ENCODE results near the gene FBXW11. TPM values are rescaled to one million over a fixed set of nuclear protein-coding genes. Genes with fewer than 3 reads are reported as not detected.

Gene FBXW11
- total RNA-seq, 2 donors from 2014 or later = 29.0 to 64.6 TPM

DNA sequence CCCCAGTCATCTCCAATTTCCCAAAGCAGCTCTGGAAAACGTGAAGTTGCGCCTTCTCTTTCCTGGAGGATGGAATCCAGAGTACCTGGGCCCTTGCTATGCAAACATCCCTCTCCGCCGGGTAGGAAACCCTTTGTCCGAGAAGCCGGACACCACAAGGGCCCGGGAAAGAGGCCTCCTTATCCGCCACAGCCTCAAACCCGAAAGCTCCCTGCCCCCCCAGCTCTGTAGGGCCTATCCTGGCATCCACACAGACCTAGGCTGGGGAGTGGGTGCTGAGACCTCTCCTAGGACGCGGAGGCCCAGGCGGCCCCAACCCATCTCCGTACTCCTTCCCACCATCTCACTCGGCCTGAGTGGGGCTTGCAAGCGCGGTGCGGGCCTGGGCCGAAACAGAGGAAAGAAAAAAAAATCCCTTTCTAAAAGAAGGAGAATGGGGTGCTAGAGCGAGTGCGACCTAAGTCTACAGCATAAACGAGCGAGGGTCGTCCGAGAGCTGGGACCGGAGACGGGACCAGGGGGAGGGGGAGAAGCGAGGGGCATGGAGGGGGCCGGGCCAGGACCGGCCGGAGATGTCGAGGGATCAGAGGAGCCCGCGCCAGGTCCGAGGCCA lies 624 bp downstream of the FBXW11 start:
- DNase-seq (peak; percentile 33 to 40 (median 38)), ATAC-seq (peak; percentile 5)
- Histone ChIP-seq H3K4me1 (peaks cover 45% of the 10 kb centered on the region), H3K27ac (peak overlapping the region; percentile 96 to 99 (median 98)), H3K4me3 (peak overlapping the region; percentile 96 to 97), H3K9me3 (no peaks in the 10 kb centered on the region), H3K36me3 (replicated peaks in 1 of 2; ENCODE audit: insufficient read depth in 1 of 2, low read depth in 2 of 2) (no peaks in the 10 kb centered on the region), H3K27me3 (no peaks in the 10 kb centered on the region)
- no peak for TF ChIP-seq POLR2A (IDR thresholded peaks at IDR 0.05)
- TF ChIP-seq, protein P1, sequence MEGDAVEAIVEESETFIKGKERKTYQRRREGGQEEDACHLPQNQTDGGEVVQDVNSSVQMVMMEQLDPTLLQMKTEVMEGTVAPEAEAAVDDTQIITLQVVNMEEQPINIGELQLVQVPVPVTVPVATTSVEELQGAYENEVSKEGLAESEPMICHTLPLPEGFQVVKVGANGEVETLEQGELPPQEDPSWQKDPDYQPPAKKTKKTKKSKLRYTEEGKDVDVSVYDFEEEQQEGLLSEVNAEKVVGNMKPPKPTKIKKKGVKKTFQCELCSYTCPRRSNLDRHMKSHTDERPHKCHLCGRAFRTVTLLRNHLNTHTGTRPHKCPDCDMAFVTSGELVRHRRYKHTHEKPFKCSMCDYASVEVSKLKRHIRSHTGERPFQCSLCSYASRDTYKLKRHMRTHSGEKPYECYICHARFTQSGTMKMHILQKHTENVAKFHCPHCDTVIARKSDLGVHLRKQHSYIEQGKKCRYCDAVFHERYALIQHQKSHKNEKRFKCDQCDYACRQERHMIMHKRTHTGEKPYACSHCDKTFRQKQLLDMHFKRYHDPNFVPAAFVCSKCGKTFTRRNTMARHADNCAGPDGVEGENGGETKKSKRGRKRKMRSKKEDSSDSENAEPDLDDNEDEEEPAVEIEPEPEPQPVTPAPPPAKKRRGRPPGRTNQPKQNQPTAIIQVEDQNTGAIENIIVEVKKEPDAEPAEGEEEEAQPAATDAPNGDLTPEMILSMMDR (IDR thresholded peaks at IDR 0.05) = peak in 1 of 7 experiments; percentile 6
- WGBS, 2 donors = 0% methylated on average over 27 to 34 of the region's 34 CpGs
- intact Hi-C loops (cut with DNase I) = no loop called here

DNA sequence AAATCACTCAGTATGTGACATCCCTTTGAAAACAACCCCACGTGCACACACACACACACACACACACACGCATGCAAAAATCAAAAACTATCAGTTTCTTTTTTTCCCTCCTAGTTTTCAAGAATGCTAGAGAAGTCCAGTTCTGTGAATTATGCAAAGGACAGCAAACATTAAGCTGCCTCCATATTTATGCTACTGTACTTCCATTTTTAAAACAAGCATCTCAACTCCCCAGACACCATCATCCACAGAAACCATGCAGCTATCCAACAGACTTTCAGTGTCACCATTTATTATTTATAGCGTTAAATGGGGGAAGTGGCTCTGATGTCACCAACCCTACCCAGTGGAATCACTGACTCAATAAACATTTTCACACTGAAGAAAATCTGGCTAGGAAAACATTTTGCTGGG lies 1.6 kb downstream of the FBXW11 start:
- Histone ChIP-seq H3K4me1 (peaks cover 55% of the 10 kb centered on the region), H3K36me3 (replicated peaks in 1 of 2; ENCODE audit: insufficient read depth in 1 of 2, low read depth in 2 of 2) (no peaks in the 10 kb centered on the region), H3K4me3 (peak overlapping the region in 1 of 2 donors; percentile 96), H3K9me3 (no peaks in the 10 kb centered on the region), H3K27me3 (no peaks in the 10 kb centered on the region), H3K27ac (peak overlapping the region; percentile 1 to 99 (median 98))
- ATAC-seq (no peak), DNase-seq (no peak)
- 5 to 10% methylated on average over 3 of the region's 3 CpGs for WGBS, 2 donors
- TF ChIP-seq POLR2A (IDR thresholded peaks at IDR 0.05) = no peak
- TF ChIP-seq, protein P1 (IDR thresholded peaks at IDR 0.05) = no peak
- intact Hi-C loops (cut with DNase I) = no loop called here

DNA sequence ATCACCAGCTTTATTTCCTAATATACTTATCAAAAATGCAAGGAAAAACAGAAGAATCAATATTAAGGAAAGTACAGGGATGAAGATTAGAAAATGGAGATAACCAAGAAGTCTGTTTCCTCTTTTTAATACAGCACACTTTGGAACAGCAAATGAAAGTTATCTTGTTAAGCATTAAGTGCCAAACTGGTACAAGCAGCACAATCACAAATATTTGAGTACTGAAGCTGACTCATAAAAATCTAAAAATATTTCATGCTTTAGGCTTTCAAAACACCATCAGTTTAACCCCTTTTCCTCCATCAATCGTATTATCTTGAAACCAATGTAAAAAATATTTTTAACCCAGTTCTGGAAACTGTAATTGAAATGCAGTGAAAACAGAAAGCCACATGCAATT lies 2.7 kb downstream of the FBXW11 start:
- no peaks in the 10 kb centered on the region for H3K36me3 ChIP-seq (replicated peaks in 1 of 2; ENCODE audit: insufficient read depth in 1 of 2, low read depth in 2 of 2)
- no peaks in the 10 kb centered on the region for H3K9me3 ChIP-seq
- TF ChIP-seq, protein P1 (IDR thresholded peaks at IDR 0.05) = no peak
- no peak for TF ChIP-seq POLR2A (IDR thresholded peaks at IDR 0.05)
- intact Hi-C loops (cut with DNase I) = no loop called here
- H3K4me1 ChIP-seq = peaks cover 63% of the 10 kb centered on the region
- H3K4me3 ChIP-seq = no peak overlapping the region
- peak overlapping the region in 3 of 4 donors; percentile 98 to 99 (median 98) for H3K27ac ChIP-seq
- DNase-seq (no peak), ATAC-seq (no peak)
- 9% methylated on average over 1 of the region's 1 CpG for WGBS, 2 donors
- no peaks in the 10 kb centered on the region for H3K27me3 ChIP-seq

DNA sequence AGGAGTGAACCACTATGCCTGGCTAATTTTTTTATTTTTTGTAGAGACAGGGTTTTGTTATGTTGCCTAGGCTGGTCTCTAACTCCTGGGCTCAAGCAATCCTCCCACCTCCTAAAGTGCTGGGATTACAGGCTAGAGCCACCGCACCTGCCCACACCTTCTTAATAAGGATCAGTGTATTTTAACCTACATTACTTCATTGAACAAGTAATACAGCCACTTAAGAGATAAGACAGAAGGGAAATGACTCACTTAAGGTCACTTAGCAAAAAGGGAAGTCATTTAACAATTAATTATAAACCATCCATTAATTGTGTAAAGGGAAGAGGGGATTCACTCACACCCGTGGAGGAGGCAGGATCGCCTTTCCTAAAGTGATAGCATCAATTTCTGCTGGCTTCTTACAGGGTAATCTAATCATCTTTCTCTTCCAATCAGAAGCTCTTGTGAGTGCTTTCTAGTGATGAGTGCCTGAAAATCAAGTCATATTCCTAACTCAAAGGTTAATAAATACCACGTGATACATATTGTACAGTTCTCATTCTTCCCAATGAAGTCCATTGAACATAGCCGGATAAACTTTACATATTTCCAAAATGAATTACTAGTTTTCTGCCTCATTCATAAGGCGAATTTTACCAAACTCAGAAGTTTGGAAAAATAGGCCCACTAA lies 3.5 kb downstream of the FBXW11 start:
- ATAC-seq (no peak), DNase-seq (no peak)
- Histone ChIP-seq H3K4me1 (peaks cover 68% of the 10 kb centered on the region), H3K36me3 (replicated peaks in 1 of 2; ENCODE audit: insufficient read depth in 1 of 2, low read depth in 2 of 2) (no peaks in the 10 kb centered on the region), H3K27ac (peak overlapping the region; percentile 40 to 99 (median 98)), H3K4me3 (no peak overlapping the region), H3K27me3 (no peaks in the 10 kb centered on the region), H3K9me3 (no peaks in the 10 kb centered on the region)
- intact Hi-C loops (cut with DNase I) = no loop called here
- TF ChIP-seq, protein P1 (IDR thresholded peaks at IDR 0.05) = no peak
- WGBS, 2 donors = 37 to 44% methylated on average over 6 of the region's 6 CpGs

All from body of pancreas (tissue), 4 donors.